C4-2B (cell line): ENCODE data around the gene CNOT2.
"Not testable (repeated sequence)": the region's sequence is repeated elsewhere in the genome, so short reads cannot be mapped to it uniquely, and the experiment has no call there.

Experiments
- H3K27ac ChIP-seq: fragments of 450-650 bp; 2 replicates; pipeline ENCODE4 v1.5.1; 2017
- CTCF ChIP-seq: fragments of 450-650 bp; conservative IDR thresholded peaks from 2 replicates; pipeline ENCODE4 v1.5.1; 2017; ENCODE audit warnings: mild to moderate bottlenecking
- ZFX ChIP-seq: fragments of 450-650 bp; IDR thresholded peaks from 2 replicates; pipeline ENCODE4 v1.6.1; 2017

CNOT2 gene

DNA sequence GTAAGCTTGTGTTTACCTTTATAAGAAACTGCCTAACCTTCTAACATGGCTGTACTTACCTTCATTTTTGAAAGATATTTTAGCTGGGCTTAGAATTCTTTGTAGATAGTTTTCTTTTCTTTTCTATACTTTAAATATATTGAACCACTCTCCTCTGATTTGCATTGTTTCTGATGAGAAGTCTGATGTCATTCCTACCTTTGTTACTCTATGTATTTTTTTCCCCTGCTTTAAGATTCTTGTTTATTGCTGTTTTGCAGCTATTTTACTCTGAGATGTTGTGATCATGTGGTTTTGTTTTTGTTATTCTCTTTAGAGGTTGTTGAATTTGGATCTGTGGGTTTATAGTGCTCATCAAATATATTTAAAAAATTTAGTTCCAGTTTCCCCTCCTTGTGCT lies 31.8 kb downstream of the CNOT2 start:
- H3K27ac ChIP-seq, result no peak overlapping the region

DNA sequence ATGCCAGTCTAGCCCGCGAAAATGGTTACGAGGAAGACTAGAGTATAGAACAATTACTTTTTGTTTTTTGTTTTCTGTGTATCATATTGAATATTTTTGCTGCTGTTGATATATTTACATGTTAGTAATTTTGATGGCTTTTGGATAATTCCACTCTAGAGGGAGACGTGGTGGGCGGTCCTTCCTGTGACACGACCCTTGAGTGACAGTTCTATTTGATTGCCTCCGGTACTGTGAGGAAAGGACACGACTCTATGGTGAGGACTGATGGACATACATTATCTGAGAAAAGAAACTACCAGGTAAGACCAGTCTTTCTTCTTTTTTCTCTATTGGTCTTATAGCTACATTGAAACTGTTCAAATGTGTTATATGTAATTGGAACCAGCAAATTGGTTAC lies 34.7 kb downstream of the CNOT2 start:
- TF ChIP-seq ZFX, result no peak
- TF ChIP-seq CTCF, result no peak
- H3K27ac ChIP-seq, result no peak overlapping the region

More for the DNA sequence above, 31.8 kb downstream of the CNOT2 start:
- no peak for TF ChIP-seq ZFX

- no peak overlapping the region for H3K27ac ChIP-seq
- TF ChIP-seq CTCF (no peak), ZFX (no peak)
Observed at GRCh38 chr12:70278945-70279344, 35.7 kb downstream of the CNOT2 start.

GRCh38 chr12:70283232-70283631 lies 40.0 kb downstream of the CNOT2 start:
- TF ChIP-seq CTCF, result no peak
- H3K27ac ChIP-seq, result no peak overlapping the region

GRCh38 chr12:70288817-70289216 lies 45.6 kb downstream of the CNOT2 start:
- H3K27ac ChIP-seq, result no peak overlapping the region
- TF ChIP-seq CTCF, result no peak
- TF ChIP-seq ZFX, result no peak

GRCh38 chr12:70290116-70290515 lies 46.9 kb downstream of the CNOT2 start:
- TF ChIP-seq ZFX, result no peak
- TF ChIP-seq CTCF, result no peak
- no peak overlapping the region for H3K27ac ChIP-seq

DNA sequence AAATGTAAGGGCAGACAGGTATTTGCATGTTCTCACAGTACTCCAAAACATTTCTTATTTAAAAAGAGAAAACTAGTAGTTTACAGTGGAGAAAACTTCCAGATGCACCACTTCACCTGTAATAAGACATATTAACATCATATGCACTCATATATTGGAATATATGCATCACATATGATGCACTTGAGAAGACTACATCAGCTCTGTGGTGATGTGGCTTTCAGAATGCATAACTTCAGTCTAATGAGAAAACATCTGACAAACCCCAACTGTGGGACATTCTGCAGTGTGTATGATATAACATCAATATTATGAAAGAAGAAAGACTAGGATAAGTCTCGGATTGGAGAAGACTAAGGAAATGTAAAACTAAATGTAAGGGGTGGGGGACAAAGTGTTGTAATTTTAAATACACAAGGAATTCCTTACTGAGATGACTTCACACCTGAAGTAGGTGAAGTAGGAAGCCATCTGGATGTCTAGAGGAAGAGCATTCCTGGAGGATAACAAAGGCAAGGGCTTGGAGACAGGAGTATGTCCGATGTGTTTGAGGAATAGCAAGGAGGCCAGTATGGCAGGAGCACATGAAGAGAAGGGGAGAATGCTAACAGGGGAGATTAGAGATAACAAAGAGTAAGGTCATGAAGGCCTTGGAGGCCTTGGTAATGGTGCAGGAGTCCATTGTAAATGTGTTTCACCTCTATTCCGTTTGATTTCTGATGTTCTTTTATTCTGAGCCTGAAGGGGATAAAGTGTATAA lies 49.0 kb downstream of the CNOT2 start:
- H3K27ac ChIP-seq, result no peak overlapping the region
- TF ChIP-seq CTCF (no peak), ZFX (no peak)

GRCh38 chr12:70304684-70305555 lies 61.7 kb downstream of the CNOT2 start:
- H3K27ac ChIP-seq, result not testable (repeated sequence)
